Tibial nerve (tissue), 4 donors: ENCODE results near the gene CALR. TPM values are rescaled to one million over a fixed set of nuclear protein-coding genes. Genes with fewer than 3 reads are reported as not detected.

ENCODE experiments used
- DNase-seq, 2 donors: peaks; one replicate each; pipeline ENCODE4 v3.0.0-alpha.2; 2019; ENCODE audit warnings: low spot score in 2 of 2
- H3K27ac ChIP-seq, 4 donors: fragments of 200-600 bp; sonication (generic) in 3 of 4; one replicate each; pipeline ENCODE4 v1.5.1; 2017 to 2019; ENCODE audit warnings: mild to moderate bottlenecking in 1 of 4
- H3K27me3 ChIP-seq, 2 donors: fragments of 200-600 bp; sonication (generic) in 1 of 2; one replicate each; pipeline versions ENCODE4 v1.5.1 to v1.6.0; 2017 to 2019
- H3K36me3 ChIP-seq, 3 donors: fragments of 200-600 bp; sonication (generic); one replicate each; pipeline ENCODE4 v1.5.1; 2018 to 2019
- H3K4me1 ChIP-seq, 4 donors: fragments of 200-600 bp; sonication (generic) in 3 of 4; one replicate each; pipeline ENCODE4 v1.5.1; 2017 to 2019
- H3K4me3 ChIP-seq, 4 donors: fragments of 200-600 bp; sonication (generic) in 3 of 4; one replicate each; pipeline ENCODE4 v1.5.1; 2017 to 2019; ENCODE audit warnings: mild to moderate bottlenecking in 1 of 4, moderate library complexity in 1 of 4
- H3K9me3 ChIP-seq, 4 donors: fragments of 200-600 bp; sonication (generic) in 3 of 4; one replicate each; pipeline ENCODE4 v1.5.1; 2017 to 2019
- CTCF ChIP-seq, 5 experiments: fragments of 200-600 bp in 3 of 5; fragments of 450-650 bp in 2 of 5; sonication (generic) in 3 of 5; IDR thresholded peaks; one replicate each; pipeline ENCODE4 v1.5.1; 2016 to 2019; ENCODE audit warnings: antibody characterized with exemption in 5 of 5, mild to moderate bottlenecking in 3 of 5, moderate library complexity in 2 of 5
- EP300 ChIP-seq, 2 donors: sonication (generic); formaldehyde crosslinking; IDR thresholded peaks; one replicate each; pipeline ENCODE4 v1.6.1; 2017; ENCODE audit warnings: antibody characterized with exemption in 2 of 2, mild to moderate bottlenecking in 1 of 2
- POLR2A ChIP-seq, 2 donors: fragments of 450-650 bp; IDR thresholded peaks; one replicate each; pipeline ENCODE4 v1.6.1; 2017; ENCODE audit warnings: antibody characterized with exemption in 2 of 2, mild to moderate bottlenecking in 2 of 2, moderate library complexity in 2 of 2
- WGBS, 2 donors: methylation state at CpG; one replicate each; pipeline ENCODE4 v1.1.5; 2018; 5-methylcytosine and 5-hydroxymethylcytosine counted together
- total RNA-seq, 4 donors: library from RNA; depleted of rRNA; stranded (reverse); fragments of >200 nt; gene quantifications; one replicate each; pipeline ENCODE4 v1.1.0, GENCODE V29; 2016

The CALR gene
- total RNA-seq, 4 donors from 2014 or later = 173 to 398 (median 313) TPM

- no peak overlapping the region for H3K27ac ChIP-seq
- no peaks in the 10 kb centered on the region for H3K27me3 ChIP-seq
- no peak overlapping the region for H3K4me3 ChIP-seq
- WGBS, 2 donors = 93 to 98% methylated on average over 15 of the region's 17 CpGs
- H3K9me3 ChIP-seq = no peaks in the 10 kb centered on the region
- H3K4me1 ChIP-seq = peaks cover 0 to 19% (median 11%) of the 10 kb centered on the region in 4 donors
- TF ChIP-seq CTCF (IDR thresholded peaks at IDR 0.05) (no peak), POLR2A (IDR thresholded peaks at IDR 0.05) (no peak), EP300 (IDR thresholded peaks at IDR 0.05) (no peak)
- DNase-seq = no peak
- H3K36me3 ChIP-seq = peaks cover 0 to 83% (median 17%) of the 10 kb centered on the region in 3 donors
Observed at GRCh38 chr19:12896460-12896859, 41.9 kb upstream of the CALR start.

- peaks cover 0 to 88% (median 13%) of the 10 kb centered on the region in 3 donors for H3K36me3 ChIP-seq
- TF ChIP-seq EP300 (IDR thresholded peaks at IDR 0.05) (no peak), CTCF (IDR thresholded peaks at IDR 0.05) (no peak), POLR2A (IDR thresholded peaks at IDR 0.05) (no peak)
Observed at GRCh38 chr19:12899891-12900518, 38.4 kb upstream of the CALR start.

GRCh38 chr19:12907166-12907565, 31.2 kb upstream of the CALR start:
- TF ChIP-seq CTCF (IDR thresholded peaks at IDR 0.05) (no peak), EP300 (IDR thresholded peaks at IDR 0.05) (no peak), POLR2A (IDR thresholded peaks at IDR 0.05) (no peak)
- Histone ChIP-seq H3K36me3 (peaks cover 0 to 27% (median 4%) of the 10 kb centered on the region in 3 donors), H3K27me3 (no peaks in the 10 kb centered on the region), H3K27ac (no peak overlapping the region), H3K9me3 (no peaks in the 10 kb centered on the region), H3K4me1 (peaks cover 0 to 5% (median under 1%) of the 10 kb centered on the region in 4 donors), H3K4me3 (no peak overlapping the region)
- DNase-seq = no peak
- WGBS, 2 donors = 80 to 86% methylated on average over 9 of the region's 9 CpGs

More at GRCh38 chr19:12899891-12900518, 38.4 kb upstream of the CALR start:
- no peak overlapping the region for H3K27ac ChIP-seq
- DNase-seq = no peak
- H3K27me3 ChIP-seq = no peaks in the 10 kb centered on the region
- no peaks in the 10 kb centered on the region for H3K4me1 ChIP-seq
- H3K4me3 ChIP-seq = no peak overlapping the region
- WGBS, 2 donors = 84 to 90% methylated on average over 9 to 10 of the region's 10 CpGs
- no peaks in the 10 kb centered on the region for H3K9me3 ChIP-seq

- Histone ChIP-seq H3K27ac (peak overlapping the region; percentile 30 to 86 (median 78)), H3K4me3 (peak overlapping the region in 2 of 4 donors; percentile 7 to 25), H3K9me3 (no peaks in the 10 kb centered on the region), H3K27me3 (no peaks in the 10 kb centered on the region), H3K36me3 (no peaks in the 10 kb centered on the region), H3K4me1 (peaks cover 0 to 25% (median 16%) of the 10 kb centered on the region in 4 donors)
- WGBS, 2 donors = 26 to 35% methylated on average over 4 of the region's 4 CpGs
- DNase-seq = no peak
- TF ChIP-seq CTCF (IDR thresholded peaks at IDR 0.05) (no peak), EP300 (IDR thresholded peaks at IDR 0.05) (no peak), POLR2A (IDR thresholded peaks at IDR 0.05) (no peak)
Observed at GRCh38 chr19:12912571-12912970, 25.8 kb upstream of the CALR start.

GRCh38 chr19:12913011-12913561, 25.3 kb upstream of the CALR start:
- no peaks in the 10 kb centered on the region for H3K27me3 ChIP-seq
- TF ChIP-seq EP300 (IDR thresholded peaks at IDR 0.05) = peak in 1 of 2 donors; percentile 57
- no peak for TF ChIP-seq CTCF (IDR thresholded peaks at IDR 0.05)
- TF ChIP-seq POLR2A (IDR thresholded peaks at IDR 0.05) = no peak
- peak overlapping the region in 2 of 4 donors; percentile 7 to 25 for H3K4me3 ChIP-seq
- no peaks in the 10 kb centered on the region for H3K36me3 ChIP-seq
- DNase-seq = peak; percentile 63 to 68
- H3K4me1 ChIP-seq = peaks cover 0 to 25% (median 16%) of the 10 kb centered on the region in 4 donors
- no peaks in the 10 kb centered on the region for H3K9me3 ChIP-seq
- 0 to 5% methylated on average over 18 to 22 of the region's 22 CpGs for WGBS, 2 donors
- H3K27ac ChIP-seq = peak overlapping the region; percentile 30 to 86 (median 78)
